Fibroblast of lung (primary cell): Measurements from ENCODE around the gene KRTAP10-12. TPM values are rescaled to one million over a fixed set of nuclear protein-coding genes. Genes with fewer than 3 reads are reported as not detected.

Experiments
- DNase-seq, 2 donors: peaks; one replicate each; pipeline versions ENCODE4 v3.0.0 to v3.0.0-alpha.2; 2010; ENCODE audit warnings: low read depth in 2 of 2
- H2AFZ ChIP-seq: 2 replicates; pipeline ENCODE4 v1.5.1; 2012; ENCODE audit warnings: low read length, control low read depth, inconsistent platforms
- H3K27ac ChIP-seq: 2 replicates; pipeline ENCODE4 v1.5.1; 2011; ENCODE audit warnings: low read length, control low read depth; ENCODE audit not compliant: insufficient read depth
- H3K27me3 ChIP-seq: 2 replicates; pipeline ENCODE4 v1.5.1; 2011; ENCODE audit warnings: mild to moderate bottlenecking, low read length; ENCODE audit not compliant: control insufficient read depth, insufficient read depth
- H3K36me3 ChIP-seq: 2 replicates; pipeline ENCODE4 v1.5.1; 2011; ENCODE audit warnings: low read length; ENCODE audit not compliant: control insufficient read depth, insufficient read depth
- H3K4me1 ChIP-seq: 2 replicates; pipeline ENCODE4 v1.5.1; 2011; ENCODE audit warnings: low read length; ENCODE audit not compliant: control insufficient read depth, insufficient read depth; ENCODE audit errors: extremely low read depth
- H3K4me2 ChIP-seq: 2 replicates; pipeline ENCODE4 v1.5.1; 2011; ENCODE audit warnings: low read length, control low read depth; ENCODE audit not compliant: insufficient read depth; ENCODE audit errors: extremely low read depth
- H3K4me3 ChIP-seq, 4 experiments: fragments of 200-600 bp in 1 of 4; sonication (generic) in 1 of 4; replicated peaks in 1 of 4; 2 replicates each; pipeline ENCODE4 v1.5.1; 2011 to 2016; ENCODE audit warnings: low read length in 4 of 4, low read depth in 3 of 4, mild to moderate bottlenecking in 3 of 4, control low read depth in 2 of 4, inconsistent platforms in 1 of 4, mixed read lengths in 1 of 4; ENCODE audit not compliant: insufficient read depth in 1 of 4; ENCODE audit errors: control extremely low read depth in 1 of 4
- H3K79me2 ChIP-seq: 2 replicates; pipeline ENCODE4 v1.5.1; 2012; ENCODE audit warnings: mild to moderate bottlenecking, low read length, inconsistent platforms; ENCODE audit not compliant: control insufficient read depth, insufficient read depth
- H3K9ac ChIP-seq: 2 replicates; pipeline ENCODE4 v1.5.1; 2011; ENCODE audit warnings: mild to moderate bottlenecking, low read length, control low read depth; ENCODE audit not compliant: insufficient read depth
- H3K9me3 ChIP-seq: 2 replicates; pipeline ENCODE4 v1.5.1; 2012; ENCODE audit warnings: low read depth, low read length; ENCODE audit not compliant: control insufficient read depth, insufficient read depth
- H4K20me1 ChIP-seq: 2 replicates; pipeline ENCODE4 v1.5.1; 2011; ENCODE audit warnings: low read length; ENCODE audit not compliant: control insufficient read depth, insufficient read depth; ENCODE audit errors: extremely low read depth
- EZH2 ChIP-seq: IDR thresholded peaks from 2 replicates; pipeline ENCODE4 v1.5.1; 2012; ENCODE audit warnings: low read length, control low read depth, mild to moderate bottlenecking; ENCODE audit errors: missing control alignments
- polyA plus RNA-seq, 2 donors: library from polyadenylated mRNA; depleted of rRNA in 1 of 2; stranded (reverse) in 1 of 2; unstranded in 1 of 2; fragments of >200 nt; gene quantifications; 2 replicates each; pipeline ENCODE4 v1.2.1, GENCODE V29; 2011 to 2012; ENCODE audit warnings: missing spikeins in 1 of 2
- total RNA-seq: library from RNA; depleted of rRNA; stranded (reverse); fragments of >200 nt; gene quantifications from 2 replicates; pipeline ENCODE4 v1.2.1, GENCODE V29; 2014
- TF ChIP-seq, protein P1 (sequence below), 2 donors: IDR thresholded peaks in 1 of 2; conservative IDR thresholded peaks in 1 of 2; 1 replicate in 1 of 2; 2 replicates in 1 of 2; pipeline ENCODE4 v1.5.1; 2011 to 2012; ENCODE audit warnings: low read length in 2 of 2, control low read depth in 1 of 2, inconsistent platforms in 1 of 2, low read depth in 1 of 2, mild to moderate bottlenecking in 1 of 2

KRTAP10-12 gene
- total and polyA plus RNA-seq, 2 donors (not counting 1 experiment from before 2014, with no cell fraction given), result not detected

- Histone ChIP-seq H3K4me3 (no peak overlapping the region), H3K79me2 (no peaks in the 10 kb centered on the region), H3K9ac (no peak overlapping the region), H3K27me3 (peaks cover 4% of the 10 kb centered on the region), H3K36me3 (no peaks in the 10 kb centered on the region), H3K4me2 (no peak overlapping the region), H4K20me1 (no peaks in the 10 kb centered on the region), H3K9me3 (no peaks in the 10 kb centered on the region), H3K4me1 (no peaks in the 10 kb centered on the region), H2AFZ (no peak overlapping the region), H3K27ac (no peak overlapping the region)
- no peak for DNase-seq
- TF ChIP-seq, protein P1, sequence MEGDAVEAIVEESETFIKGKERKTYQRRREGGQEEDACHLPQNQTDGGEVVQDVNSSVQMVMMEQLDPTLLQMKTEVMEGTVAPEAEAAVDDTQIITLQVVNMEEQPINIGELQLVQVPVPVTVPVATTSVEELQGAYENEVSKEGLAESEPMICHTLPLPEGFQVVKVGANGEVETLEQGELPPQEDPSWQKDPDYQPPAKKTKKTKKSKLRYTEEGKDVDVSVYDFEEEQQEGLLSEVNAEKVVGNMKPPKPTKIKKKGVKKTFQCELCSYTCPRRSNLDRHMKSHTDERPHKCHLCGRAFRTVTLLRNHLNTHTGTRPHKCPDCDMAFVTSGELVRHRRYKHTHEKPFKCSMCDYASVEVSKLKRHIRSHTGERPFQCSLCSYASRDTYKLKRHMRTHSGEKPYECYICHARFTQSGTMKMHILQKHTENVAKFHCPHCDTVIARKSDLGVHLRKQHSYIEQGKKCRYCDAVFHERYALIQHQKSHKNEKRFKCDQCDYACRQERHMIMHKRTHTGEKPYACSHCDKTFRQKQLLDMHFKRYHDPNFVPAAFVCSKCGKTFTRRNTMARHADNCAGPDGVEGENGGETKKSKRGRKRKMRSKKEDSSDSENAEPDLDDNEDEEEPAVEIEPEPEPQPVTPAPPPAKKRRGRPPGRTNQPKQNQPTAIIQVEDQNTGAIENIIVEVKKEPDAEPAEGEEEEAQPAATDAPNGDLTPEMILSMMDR (conservative IDR thresholded peaks at IDR 0.05 in 1 of 2, IDR thresholded peaks at IDR 0.05 in 1 of 2; ENCODE audit: low read depth in 1 of 2, low read length in 2 of 2), result no peak
- no peak for TF ChIP-seq EZH2
These were observed 5.3 kb upstream of the KRTAP10-12 start for GRCh38 chr21:44691686-44692085.

DNA sequence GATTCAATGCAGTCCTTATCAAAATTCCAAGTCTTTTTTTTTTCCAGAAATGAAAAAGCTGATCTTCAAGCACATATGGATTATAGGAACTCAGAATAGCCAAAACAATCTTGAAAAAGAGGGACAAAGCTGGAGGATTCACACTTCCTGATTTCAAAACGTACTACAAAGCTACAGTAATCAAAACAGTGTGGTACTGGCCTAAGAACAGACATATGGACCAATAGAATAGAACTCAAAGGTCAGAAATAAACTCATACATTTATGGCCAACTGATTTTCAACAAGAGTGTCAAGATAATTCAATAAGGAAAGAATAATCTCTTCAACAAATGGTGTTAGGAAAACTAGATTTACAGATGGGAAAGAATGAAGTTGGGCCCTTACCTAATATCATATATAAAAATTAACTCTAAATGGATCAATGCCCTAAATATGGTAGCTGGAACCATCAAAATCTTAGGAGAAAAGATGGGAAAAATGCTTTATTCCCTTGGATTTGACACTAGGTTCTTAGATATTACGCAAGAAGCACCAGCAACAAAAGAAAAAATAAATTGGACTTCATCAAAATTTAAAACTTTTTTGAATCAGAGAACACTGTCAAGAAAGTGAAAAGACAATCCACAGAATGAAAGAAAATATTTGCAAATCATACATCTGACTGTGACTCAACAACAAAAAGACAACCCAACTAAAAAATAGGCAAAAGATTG is 4.0 kb upstream of the KRTAP10-12 start:
- no peak for DNase-seq
- Histone ChIP-seq H4K20me1 (no peaks in the 10 kb centered on the region), H2AFZ (no peak overlapping the region), H3K4me1 (no peaks in the 10 kb centered on the region), H3K36me3 (no peaks in the 10 kb centered on the region), H3K9ac (no peak overlapping the region), H3K27ac (no peak overlapping the region), H3K79me2 (no peaks in the 10 kb centered on the region), H3K4me2 (no peak overlapping the region), H3K27me3 (peaks cover 5% of the 10 kb centered on the region), H3K4me3 (no peak overlapping the region), H3K9me3 (no peaks in the 10 kb centered on the region)
- no peak for TF ChIP-seq EZH2
- TF ChIP-seq, protein P1 (conservative IDR thresholded peaks at IDR 0.05 in 1 of 2, IDR thresholded peaks at IDR 0.05 in 1 of 2; ENCODE audit: low read depth in 1 of 2, low read length in 2 of 2), result no peak

- no peak overlapping the region for H3K4me3 ChIP-seq
- H3K27me3 ChIP-seq, result peaks cover 5% of the 10 kb centered on the region
- DNase-seq, result no peak
- TF ChIP-seq, protein P1 (conservative IDR thresholded peaks at IDR 0.05 in 1 of 2, IDR thresholded peaks at IDR 0.05 in 1 of 2; ENCODE audit: low read depth in 1 of 2, low read length in 2 of 2), result no peak
- no peak for TF ChIP-seq EZH2
- H4K20me1 ChIP-seq, result no peaks in the 10 kb centered on the region
- H3K9ac ChIP-seq, result no peak overlapping the region
- no peak overlapping the region for H3K27ac ChIP-seq
- no peaks in the 10 kb centered on the region for H3K79me2 ChIP-seq
- no peaks in the 10 kb centered on the region for H3K4me1 ChIP-seq
- no peak overlapping the region for H3K4me2 ChIP-seq
- H3K9me3 ChIP-seq, result no peaks in the 10 kb centered on the region
- no peak overlapping the region for H2AFZ ChIP-seq
- no peaks in the 10 kb centered on the region for H3K36me3 ChIP-seq
These were observed 2.2 kb upstream of the KRTAP10-12 start for GRCh38 chr21:44694776-44695175.
